RWPE2 (cell line): Measurements from ENCODE around the gene NDUFAF4.

Experiments used
- ATAC-seq: fragments of 200-7000 bp; cut with Tn5 transposase; 3 replicates; pipeline ENCODE4 v1.9.1; 2021; ENCODE audit warnings: low read depth
- DNase-seq: peaks from one replicate; pipeline ENCODE4 v3.0.0-alpha.2; 2020; ENCODE audit warnings: low spot score
- H3K27ac ChIP-seq: fragments of 450-650 bp; 2 replicates; pipeline ENCODE4 v1.5.1; 2017; ENCODE audit warnings: mild to moderate bottlenecking; ENCODE audit not compliant: poor library complexity, severe bottlenecking
- H3K27me3 ChIP-seq: fragments of 250-450 bp; sonication (Bioruptor Pico); 2 replicates; pipeline ENCODE4 v1.5.1; 2021; ENCODE audit warnings: mild to moderate bottlenecking, moderate library complexity; ENCODE audit not compliant: insufficient read depth, poor library complexity, severe bottlenecking
- H3K36me3 ChIP-seq: fragments of 250-450 bp; sonication (Bioruptor Pico); 2 replicates; pipeline ENCODE4 v1.5.1; 2020; ENCODE audit warnings: low read depth, mild to moderate bottlenecking, moderate library complexity
- H3K4me1 ChIP-seq: fragments of 250-450 bp; sonication (Bioruptor Pico); 2 replicates; pipeline ENCODE4 v1.5.1; 2021; ENCODE audit warnings: mild to moderate bottlenecking, moderate library complexity; ENCODE audit not compliant: insufficient read depth, poor library complexity, severe bottlenecking
- H3K4me3 ChIP-seq: fragments of 250-450 bp; sonication (Bioruptor Pico); 2 replicates; pipeline ENCODE4 v1.5.1; 2021; ENCODE audit warnings: mild to moderate bottlenecking, moderate library complexity; ENCODE audit not compliant: severe bottlenecking
- H3K9me3 ChIP-seq: fragments of 250-450 bp; sonication (Bioruptor Pico); 2 replicates; pipeline ENCODE4 v1.5.1; 2021; ENCODE audit warnings: mild to moderate bottlenecking, moderate library complexity; ENCODE audit not compliant: severe bottlenecking
- TF ChIP-seq, protein P1 (sequence below): fragments of 450-650 bp; IDR thresholded peaks from one replicate; pipeline ENCODE4 v1.5.1; 2017; ENCODE audit warnings: mild to moderate bottlenecking, moderate library complexity; ENCODE audit not compliant: poor library complexity, severe bottlenecking

The NDUFAF4 gene

DNA sequence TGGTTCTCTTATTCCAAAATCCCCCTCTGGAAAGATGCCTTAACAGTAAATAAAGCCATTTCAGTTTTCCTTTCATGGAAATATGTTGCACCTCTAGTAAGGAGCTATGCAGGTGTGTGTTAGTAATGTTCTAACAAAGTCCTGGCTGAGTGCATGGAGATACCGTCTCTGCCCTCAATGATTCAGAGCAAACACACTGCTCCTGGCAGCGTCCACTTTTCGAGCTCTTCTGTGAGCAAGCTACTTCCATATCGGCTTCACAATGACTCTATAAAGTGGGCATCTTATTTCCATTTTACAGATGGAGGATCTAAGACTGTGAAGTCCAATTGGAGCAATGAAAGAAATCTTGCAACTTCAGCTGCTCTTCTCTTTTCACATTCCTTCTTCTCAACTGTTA is 30.0 kb upstream of the NDUFAF4 start:
- ATAC-seq (no peak), DNase-seq (no peak)
- TF ChIP-seq, protein P1, sequence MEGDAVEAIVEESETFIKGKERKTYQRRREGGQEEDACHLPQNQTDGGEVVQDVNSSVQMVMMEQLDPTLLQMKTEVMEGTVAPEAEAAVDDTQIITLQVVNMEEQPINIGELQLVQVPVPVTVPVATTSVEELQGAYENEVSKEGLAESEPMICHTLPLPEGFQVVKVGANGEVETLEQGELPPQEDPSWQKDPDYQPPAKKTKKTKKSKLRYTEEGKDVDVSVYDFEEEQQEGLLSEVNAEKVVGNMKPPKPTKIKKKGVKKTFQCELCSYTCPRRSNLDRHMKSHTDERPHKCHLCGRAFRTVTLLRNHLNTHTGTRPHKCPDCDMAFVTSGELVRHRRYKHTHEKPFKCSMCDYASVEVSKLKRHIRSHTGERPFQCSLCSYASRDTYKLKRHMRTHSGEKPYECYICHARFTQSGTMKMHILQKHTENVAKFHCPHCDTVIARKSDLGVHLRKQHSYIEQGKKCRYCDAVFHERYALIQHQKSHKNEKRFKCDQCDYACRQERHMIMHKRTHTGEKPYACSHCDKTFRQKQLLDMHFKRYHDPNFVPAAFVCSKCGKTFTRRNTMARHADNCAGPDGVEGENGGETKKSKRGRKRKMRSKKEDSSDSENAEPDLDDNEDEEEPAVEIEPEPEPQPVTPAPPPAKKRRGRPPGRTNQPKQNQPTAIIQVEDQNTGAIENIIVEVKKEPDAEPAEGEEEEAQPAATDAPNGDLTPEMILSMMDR = no peak
- H3K27me3 ChIP-seq = peaks cover 74% of the 10 kb centered on the region
- H3K27ac ChIP-seq = no peak overlapping the region
- H3K4me3 ChIP-seq = no peak overlapping the region
- no peaks in the 10 kb centered on the region for H3K4me1 ChIP-seq
- no peaks in the 10 kb centered on the region for H3K9me3 ChIP-seq
- H3K36me3 ChIP-seq = no peaks in the 10 kb centered on the region

DNA sequence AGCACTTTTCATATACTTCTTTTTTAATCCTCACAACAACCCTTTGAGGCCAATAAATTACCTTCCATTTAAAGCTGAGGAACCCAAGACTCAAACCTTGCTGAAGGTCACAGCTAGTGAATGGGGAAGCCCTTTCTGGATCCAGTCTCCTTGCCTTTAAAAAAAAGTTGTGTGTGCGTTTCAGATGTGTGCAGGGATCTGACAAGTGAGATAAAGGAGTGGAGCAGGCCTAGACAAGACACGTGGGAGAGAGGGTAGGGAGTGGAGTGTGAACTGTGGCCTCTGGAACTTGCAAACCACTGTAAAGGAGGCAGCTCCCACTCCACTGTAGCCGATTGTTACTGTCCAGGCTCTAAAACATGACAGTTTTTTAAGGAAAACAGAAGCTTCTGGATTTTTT is 28.7 kb upstream of the NDUFAF4 start:
- ATAC-seq (no peak), DNase-seq (no peak)
- H3K27me3 ChIP-seq = peaks cover 81% of the 10 kb centered on the region
- TF ChIP-seq, protein P1 = no peak
- H3K9me3 ChIP-seq = no peaks in the 10 kb centered on the region
- H3K4me1 ChIP-seq = no peaks in the 10 kb centered on the region
- no peak overlapping the region for H3K4me3 ChIP-seq
- no peaks in the 10 kb centered on the region for H3K36me3 ChIP-seq
- no peak overlapping the region for H3K27ac ChIP-seq

DNA sequence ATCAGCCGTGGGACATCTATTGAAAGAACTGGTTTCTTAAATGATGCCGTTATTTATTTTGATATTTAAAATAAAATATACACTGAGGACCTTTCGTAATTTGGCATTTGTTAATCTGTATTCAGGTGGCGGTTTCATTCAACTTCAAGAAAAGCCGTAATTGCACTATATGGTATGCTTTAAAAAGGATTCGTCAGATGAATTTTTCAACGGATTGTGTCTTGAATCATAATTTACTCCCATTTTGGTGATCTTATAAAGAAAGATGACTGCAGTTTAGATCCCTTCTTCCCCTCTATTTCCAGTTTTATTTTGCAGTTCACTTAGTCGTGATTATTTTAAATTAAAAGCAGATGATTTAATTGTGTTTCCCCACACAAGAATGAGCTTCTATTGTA is 27.6 kb upstream of the NDUFAF4 start:
- no peaks in the 10 kb centered on the region for H3K9me3 ChIP-seq
- H3K27me3 ChIP-seq = peaks cover 78% of the 10 kb centered on the region
- TF ChIP-seq, protein P1 = no peak
- DNase-seq = no peak
- H3K4me3 ChIP-seq = peak overlapping the region; percentile 50
- H3K36me3 ChIP-seq = no peaks in the 10 kb centered on the region
- no peak for ATAC-seq
- no peak overlapping the region for H3K27ac ChIP-seq
- H3K4me1 ChIP-seq = no peaks in the 10 kb centered on the region

DNA sequence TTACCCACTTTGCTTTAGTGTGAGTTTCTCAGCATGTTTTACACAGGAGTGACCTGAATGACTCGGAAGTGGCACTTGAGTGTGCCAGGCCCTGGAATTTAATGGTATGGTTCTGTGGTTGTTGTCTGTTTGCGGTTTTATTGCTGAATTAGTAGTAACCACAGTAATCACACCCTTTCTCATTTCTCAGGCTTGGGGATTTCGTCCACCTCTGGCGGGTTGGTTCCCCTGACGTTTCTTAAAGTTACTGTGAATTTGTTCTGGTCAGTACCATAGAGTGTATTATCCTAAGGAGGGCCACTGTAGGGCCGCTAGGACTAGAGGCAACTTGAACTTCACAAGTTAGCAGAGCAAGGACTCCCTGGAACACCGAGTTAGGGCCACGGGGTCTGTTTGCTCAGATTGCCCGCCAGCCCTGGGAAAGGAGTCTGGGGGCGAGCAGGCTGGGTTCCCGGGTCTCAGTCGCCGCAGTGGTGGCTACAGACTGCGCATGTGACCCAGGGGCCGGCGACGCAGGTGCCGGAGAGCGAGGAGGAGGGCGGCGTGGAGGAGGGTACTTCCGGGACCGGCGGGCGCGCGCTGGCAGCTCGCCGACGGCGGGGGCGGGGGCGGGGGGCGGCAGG is 26.3 kb upstream of the NDUFAF4 start:
- DNase-seq (no peak), ATAC-seq (peak; percentile 37)
- no peak overlapping the region for H3K27ac ChIP-seq
- no peaks in the 10 kb centered on the region for H3K9me3 ChIP-seq
- no peaks in the 10 kb centered on the region for H3K36me3 ChIP-seq
- no peaks in the 10 kb centered on the region for H3K4me1 ChIP-seq
- peak overlapping the region; percentile 50 for H3K4me3 ChIP-seq
- TF ChIP-seq, protein P1 = no peak
- peaks cover 77% of the 10 kb centered on the region for H3K27me3 ChIP-seq

DNA sequence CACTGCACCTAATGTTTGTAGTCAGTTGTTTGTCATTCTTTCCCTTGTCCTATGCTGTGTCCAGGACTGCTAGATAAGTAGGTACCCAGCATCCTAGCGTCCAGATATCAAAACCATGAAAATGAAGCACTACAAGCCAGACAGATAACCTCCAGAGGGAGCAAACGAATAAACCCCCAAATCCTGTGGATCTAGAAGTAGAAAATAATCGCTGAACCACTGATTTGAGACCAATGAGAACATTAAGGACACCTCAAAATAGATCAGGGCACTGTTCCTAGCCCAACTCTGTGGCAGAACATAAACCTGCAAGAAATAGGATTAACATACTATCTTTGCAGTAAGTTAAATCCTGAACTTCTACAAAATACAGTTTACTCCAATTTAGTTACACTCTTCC is 25.7 kb upstream of the NDUFAF4 start:
- TF ChIP-seq, protein P1 = no peak
- no peak for ATAC-seq
- H3K27me3 ChIP-seq = peaks cover 75% of the 10 kb centered on the region
- H3K27ac ChIP-seq = no peak overlapping the region
- H3K4me3 ChIP-seq = no peak overlapping the region
- no peak for DNase-seq
- H3K36me3 ChIP-seq = no peaks in the 10 kb centered on the region
- H3K4me1 ChIP-seq = no peaks in the 10 kb centered on the region
- no peaks in the 10 kb centered on the region for H3K9me3 ChIP-seq
